Measurements from ENCODE around the gene FBXW11. TPM values are rescaled to one million over a fixed set of nuclear protein-coding genes. Genes with fewer than 3 reads are reported as not detected.

FBXW11 gene
- total and polyA plus RNA-seq, 2 of the 8 experiments (the other 6 are each of a cell fraction or from before 2014, with no cell fraction given), result 45.0 to 75.6 TPM

DNA sequence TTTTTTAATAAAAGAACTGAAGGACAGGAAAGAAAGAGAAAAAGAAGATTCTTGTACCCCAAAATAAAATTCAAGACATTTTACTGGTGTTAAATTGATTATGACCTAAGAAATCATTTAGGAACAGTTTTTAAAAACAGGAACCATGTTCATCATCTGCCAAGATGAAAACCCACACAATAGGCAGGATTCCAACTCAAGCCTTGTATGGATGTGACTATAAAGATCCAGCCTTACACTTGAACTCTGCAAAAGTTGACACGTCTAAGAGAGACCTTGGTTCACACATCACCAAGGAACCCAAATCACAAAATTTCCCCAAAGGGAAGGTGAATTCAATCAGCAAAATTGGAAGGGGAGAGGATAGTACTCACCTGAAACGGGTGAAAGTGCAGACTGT, 138.2 kb downstream of the FBXW11 start:
- Histone ChIP-seq H3K23me2 (ENCODE audit: low read depth, low read length) (no peaks in the 10 kb centered on the region), H3K9ac (replicated peaks in 1 of 4; ENCODE audit: extremely low read depth in 1 of 4, low read depth in 3 of 4, low read length in 3 of 4) (no peak overlapping the region), H3K4me1 (replicated peaks in 1 of 4; ENCODE audit: control insufficient read depth in 3 of 4, insufficient read depth in 4 of 4, low read length in 3 of 4) (no peaks in the 10 kb centered on the region), H3K4me3 (ENCODE audit: extremely low read depth in 1 of 4, insufficient read depth in 2 of 4, low read depth in 3 of 4, low read length in 4 of 4) (no peak overlapping the region), H3K9me3 (ENCODE audit: insufficient read depth in 2 of 2, low read depth in 1 of 2, low read length in 1 of 2) (no peaks in the 10 kb centered on the region), H3K79me2 (ENCODE audit: control insufficient read depth in 1 of 2, insufficient read depth in 2 of 2, low read length in 2 of 2) (no peaks in the 10 kb centered on the region), H4K8ac (ENCODE audit: extremely low read depth, insufficient read depth, low read length) (no peak overlapping the region), H3K27ac (ENCODE audit: low read depth, low read length) (no peak overlapping the region), H3K23ac (ENCODE audit: insufficient read length) (no peak overlapping the region), H3K79me1 (ENCODE audit: low read depth, low read length) (no peaks in the 10 kb centered on the region), H2AFZ (ENCODE audit: low read length) (no peak overlapping the region), H2BK15ac (ENCODE audit: low read length) (no peak overlapping the region), H3K4ac (replicated peaks; ENCODE audit: insufficient read length, low read depth, low read length) (no peak overlapping the region), H3K27me3 (replicated peaks in 1 of 4; ENCODE audit: control insufficient read depth in 3 of 4, extremely low read depth in 1 of 4, insufficient read depth in 3 of 4, low read length in 3 of 4) (no peaks in the 10 kb centered on the region), H2BK20ac (ENCODE audit: low read length) (no peak overlapping the region), H3K18ac (ENCODE audit: extremely low read depth, low read length) (no peak overlapping the region), H4K91ac (replicated peaks; ENCODE audit: insufficient read length, low read length) (no peak overlapping the region), H2BK12ac (ENCODE audit: low read depth, low read length) (no peak overlapping the region), H2AK5ac (ENCODE audit: low read depth, low read length) (no peak overlapping the region), H3K36me3 (ENCODE audit: control insufficient read depth in 2 of 4, insufficient read depth in 4 of 4, low read length in 3 of 4) (peaks cover 12 to 82% (median 32%) of the 10 kb centered on the region in 4 experiments), H3K14ac (ENCODE audit: insufficient read length) (no peak overlapping the region), H2BK5ac (ENCODE audit: low read depth, low read length) (no peak overlapping the region), H3K4me2 (ENCODE audit: insufficient read depth in 1 of 2, low read depth in 2 of 2, low read length in 2 of 2) (no peak overlapping the region), H4K5ac (ENCODE audit: insufficient read length, low read depth, low read length) (no peak overlapping the region), H2BK120ac (replicated peaks; ENCODE audit: low read depth, low read length) (no peak overlapping the region), H4K20me1 (replicated peaks in 1 of 2; ENCODE audit: control insufficient read depth in 1 of 2, insufficient read depth in 2 of 2, low read length in 2 of 2) (peaks cover 2 to 8% of the 10 kb centered on the region in 2 experiments), H3K56ac (replicated peaks; ENCODE audit: insufficient read length, low read depth, low read length) (no peak overlapping the region)
- no peak for TF ChIP-seq SP4 (IDR thresholded peaks at IDR 0.05; ENCODE audit: low read length)
- TF ChIP-seq JUND (IDR thresholded peaks at IDR 0.05; ENCODE audit: low read length), result no peak
- no peak for TF ChIP-seq KDM5A (IDR thresholded peaks at IDR 0.05; ENCODE audit: low read length)
- TF ChIP-seq SP1 (IDR thresholded peaks at IDR 0.05; ENCODE audit: low read depth, low read length), result no peak
- no peak for TF ChIP-seq RBBP5 (IDR thresholded peaks at IDR 0.05; ENCODE audit: borderline replicate concordance, low read depth, low read length)
- no peak for TF ChIP-seq RNF2 (IDR thresholded peaks at IDR 0.05; ENCODE audit: borderline replicate concordance, low read depth, low read length, missing control alignments, poor library complexity, severe bottlenecking)
- TF ChIP-seq RFX5 (IDR thresholded peaks at IDR 0.05; ENCODE audit: borderline replicate concordance, low read depth, low read length), result no peak
- no peak for TF ChIP-seq YY1 (IDR thresholded peaks at IDR 0.05; ENCODE audit: low read depth, low read length)
- TF ChIP-seq RAD21 (IDR thresholded peaks at IDR 0.05 in 1 of 2, conservative IDR thresholded peaks at IDR 0.05 in 1 of 2; ENCODE audit: low read depth in 2 of 2, low read length in 2 of 2), result no peak
- no peak for TF ChIP-seq BRCA1 (IDR thresholded peaks at IDR 0.05; ENCODE audit: low read depth, low read length)
- TF ChIP-seq NRF1 (IDR thresholded peaks at IDR 0.05; ENCODE audit: low read depth, low read length), result no peak
- TF ChIP-seq CEBPB (IDR thresholded peaks at IDR 0.05; ENCODE audit: low read depth, low read length), result no peak
- TF ChIP-seq CREB1 (IDR thresholded peaks at IDR 0.05), result no peak
- no peak for TF ChIP-seq CBX8 (IDR thresholded peaks at IDR 0.05; ENCODE audit: borderline replicate concordance, low read depth, low read length)
- TF ChIP-seq MAFK (IDR thresholded peaks at IDR 0.05; ENCODE audit: low read depth, low read length), result no peak
- TF ChIP-seq KDM1A (IDR thresholded peaks at IDR 0.05; ENCODE audit: borderline replicate concordance, low read length), result no peak
- ChIA-PET POLR2A (ENCODE audit: partially characterized antibody) (no interaction called here), CTCF (ENCODE audit: partially characterized antibody) (no interaction called here)
- FAIRE-seq (no peak), DNase-seq (ENCODE audit: low read depth in 1 of 2, low spot score in 2 of 2) (no peak)
- WGBS, 2 experiments (ENCODE audit: extremely low coverage in 1 of 2, insufficient coverage in 1 of 2, insufficient read length in 1 of 2, insufficient replicate concordance in 2 of 2, low coverage in 1 of 2, low lambda C conversion rate in 2 of 2, missing lambda C conversion rate in 1 of 2), result 91% methylated on average over 2 of the region's 2 CpGs; no CpG with 5 or more reads in 1 of the 2 experiments

Measured in H1 (cell line).